ENCODE data around the gene DIP2B.

DNA sequence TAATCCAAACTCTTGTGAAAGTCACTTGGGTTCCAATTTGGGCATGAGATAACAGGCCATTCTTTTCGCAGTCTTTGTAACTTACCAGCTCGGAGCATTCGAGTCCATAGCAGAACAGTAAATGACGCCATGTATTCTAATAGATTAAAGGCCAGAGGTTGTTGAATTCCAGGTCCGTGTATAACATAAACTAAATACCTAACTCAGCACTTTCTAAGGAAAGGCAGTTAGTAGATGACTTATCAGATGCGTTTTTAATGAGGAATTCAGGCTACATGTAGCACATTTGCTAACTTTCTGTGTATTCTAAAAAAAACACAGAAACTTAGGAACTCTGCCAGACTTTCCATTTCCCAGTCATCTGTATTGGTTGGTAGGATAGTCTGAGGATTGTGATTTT is 206.3 kb downstream of the DIP2B start:
- TF ChIP-seq EZH2 (IDR thresholded peaks at IDR 0.05; ENCODE audit: low read length, missing control alignments): no peak
- TF ChIP-seq, protein P1, sequence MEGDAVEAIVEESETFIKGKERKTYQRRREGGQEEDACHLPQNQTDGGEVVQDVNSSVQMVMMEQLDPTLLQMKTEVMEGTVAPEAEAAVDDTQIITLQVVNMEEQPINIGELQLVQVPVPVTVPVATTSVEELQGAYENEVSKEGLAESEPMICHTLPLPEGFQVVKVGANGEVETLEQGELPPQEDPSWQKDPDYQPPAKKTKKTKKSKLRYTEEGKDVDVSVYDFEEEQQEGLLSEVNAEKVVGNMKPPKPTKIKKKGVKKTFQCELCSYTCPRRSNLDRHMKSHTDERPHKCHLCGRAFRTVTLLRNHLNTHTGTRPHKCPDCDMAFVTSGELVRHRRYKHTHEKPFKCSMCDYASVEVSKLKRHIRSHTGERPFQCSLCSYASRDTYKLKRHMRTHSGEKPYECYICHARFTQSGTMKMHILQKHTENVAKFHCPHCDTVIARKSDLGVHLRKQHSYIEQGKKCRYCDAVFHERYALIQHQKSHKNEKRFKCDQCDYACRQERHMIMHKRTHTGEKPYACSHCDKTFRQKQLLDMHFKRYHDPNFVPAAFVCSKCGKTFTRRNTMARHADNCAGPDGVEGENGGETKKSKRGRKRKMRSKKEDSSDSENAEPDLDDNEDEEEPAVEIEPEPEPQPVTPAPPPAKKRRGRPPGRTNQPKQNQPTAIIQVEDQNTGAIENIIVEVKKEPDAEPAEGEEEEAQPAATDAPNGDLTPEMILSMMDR (conservative IDR thresholded peaks at IDR 0.05 in 1 of 2, IDR thresholded peaks at IDR 0.05 in 1 of 2; ENCODE audit: low read depth in 1 of 2, low read length in 2 of 2): no peak
